Coronary artery (tissue), 2 donors: Measurements from ENCODE around the gene BRAF.
"Not testable (repeated sequence)": the region's sequence is repeated elsewhere in the genome, so short reads cannot be mapped to it uniquely, and the experiment has no call there.

Source experiments
- DNase-seq: peaks from one replicate; pipeline ENCODE4 v3.0.0-alpha.2; 2017; ENCODE audit warnings: low spot score
- H3K27ac ChIP-seq, 2 donors: fragments of 200-600 bp; sonication (generic); one replicate each; pipeline ENCODE4 v1.5.1; 2016 to 2019
- H3K4me3 ChIP-seq: fragments of 200-600 bp; sonication (generic); 2 replicates; pipeline ENCODE4 v1.5.1; 2016; ENCODE audit warnings: mild to moderate bottlenecking, moderate library complexity
- TF ChIP-seq, protein P1 (sequence below): fragments of 200-600 bp; sonication (generic); IDR thresholded peaks from one replicate; pipeline ENCODE4 v1.5.1; 2019; ENCODE audit warnings: antibody characterized with exemption

BRAF gene

GRCh38 chr7:140719721-140720120, 205.0 kb downstream of the BRAF start:
- TF ChIP-seq, protein P1, sequence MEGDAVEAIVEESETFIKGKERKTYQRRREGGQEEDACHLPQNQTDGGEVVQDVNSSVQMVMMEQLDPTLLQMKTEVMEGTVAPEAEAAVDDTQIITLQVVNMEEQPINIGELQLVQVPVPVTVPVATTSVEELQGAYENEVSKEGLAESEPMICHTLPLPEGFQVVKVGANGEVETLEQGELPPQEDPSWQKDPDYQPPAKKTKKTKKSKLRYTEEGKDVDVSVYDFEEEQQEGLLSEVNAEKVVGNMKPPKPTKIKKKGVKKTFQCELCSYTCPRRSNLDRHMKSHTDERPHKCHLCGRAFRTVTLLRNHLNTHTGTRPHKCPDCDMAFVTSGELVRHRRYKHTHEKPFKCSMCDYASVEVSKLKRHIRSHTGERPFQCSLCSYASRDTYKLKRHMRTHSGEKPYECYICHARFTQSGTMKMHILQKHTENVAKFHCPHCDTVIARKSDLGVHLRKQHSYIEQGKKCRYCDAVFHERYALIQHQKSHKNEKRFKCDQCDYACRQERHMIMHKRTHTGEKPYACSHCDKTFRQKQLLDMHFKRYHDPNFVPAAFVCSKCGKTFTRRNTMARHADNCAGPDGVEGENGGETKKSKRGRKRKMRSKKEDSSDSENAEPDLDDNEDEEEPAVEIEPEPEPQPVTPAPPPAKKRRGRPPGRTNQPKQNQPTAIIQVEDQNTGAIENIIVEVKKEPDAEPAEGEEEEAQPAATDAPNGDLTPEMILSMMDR = no peak
- no peak for DNase-seq
- H3K4me3 ChIP-seq = no peak overlapping the region
- H3K27ac ChIP-seq = no peak overlapping the region

DNA sequence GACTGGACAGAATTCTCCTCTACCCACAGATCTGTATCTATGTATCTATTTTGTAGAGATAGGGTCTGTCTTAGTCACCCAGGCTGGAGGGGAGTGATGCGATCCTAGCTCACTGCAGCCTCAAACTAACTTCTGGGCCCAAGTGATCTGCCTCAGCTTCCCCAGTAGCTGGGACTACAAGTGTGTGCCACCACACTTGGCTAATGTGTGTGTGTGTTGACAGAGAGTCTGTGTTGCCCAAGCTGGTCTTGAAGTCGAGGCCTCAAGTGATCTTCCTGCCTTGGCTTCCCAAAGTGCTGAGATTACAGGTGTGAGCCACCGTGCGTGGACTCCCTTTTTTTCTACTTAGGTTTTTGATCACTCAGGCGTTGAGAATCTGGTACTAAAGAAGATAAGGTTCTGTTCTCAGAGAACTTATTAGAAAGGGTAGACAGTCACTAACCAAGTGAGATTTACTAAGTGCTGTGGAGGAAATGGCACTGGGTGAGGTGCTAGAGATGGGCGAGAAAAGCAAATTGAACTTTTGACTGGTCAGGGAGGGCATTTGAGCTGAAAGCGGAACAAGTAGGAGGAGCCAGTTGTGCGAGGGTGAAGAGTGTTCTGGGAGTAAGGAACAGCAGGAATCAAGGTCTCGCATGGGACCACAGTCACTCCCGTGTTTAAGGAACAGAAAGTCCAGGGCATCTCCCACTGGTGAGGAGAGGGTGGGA, 210.2 kb downstream of the BRAF start:
- no peak for DNase-seq
- no peak overlapping the region for H3K4me3 ChIP-seq
- TF ChIP-seq, protein P1 = no peak
- H3K27ac ChIP-seq = no peak overlapping the region

DNA sequence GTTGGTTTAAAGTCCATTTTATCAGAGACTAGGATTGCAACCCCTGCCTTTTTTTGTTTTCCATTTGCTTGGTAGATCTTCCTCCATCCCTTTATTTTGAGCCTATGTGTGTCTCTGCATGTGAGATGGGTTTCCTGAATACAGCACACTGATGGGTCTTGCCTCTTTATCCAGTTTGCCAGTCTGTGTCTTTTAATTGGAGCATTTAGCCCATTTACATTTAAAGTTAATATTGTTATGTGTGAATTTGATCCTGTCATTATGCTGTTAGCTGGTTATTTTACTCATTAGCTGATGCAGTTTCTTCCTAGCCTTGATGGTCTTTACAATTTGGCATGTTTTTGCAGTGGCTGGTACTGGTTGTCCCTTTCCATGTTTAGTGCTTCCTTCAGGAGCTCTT, 212.3 kb downstream of the BRAF start:
- DNase-seq, H3K4me3 ChIP-seq, H3K27ac ChIP-seq: not testable (repeated sequence)

- not testable (repeated sequence) for H3K27ac ChIP-seq, DNase-seq, H3K4me3 ChIP-seq
Observed at GRCh38 chr7:140708764-140709163, 216.0 kb downstream of the BRAF start.

DNA sequence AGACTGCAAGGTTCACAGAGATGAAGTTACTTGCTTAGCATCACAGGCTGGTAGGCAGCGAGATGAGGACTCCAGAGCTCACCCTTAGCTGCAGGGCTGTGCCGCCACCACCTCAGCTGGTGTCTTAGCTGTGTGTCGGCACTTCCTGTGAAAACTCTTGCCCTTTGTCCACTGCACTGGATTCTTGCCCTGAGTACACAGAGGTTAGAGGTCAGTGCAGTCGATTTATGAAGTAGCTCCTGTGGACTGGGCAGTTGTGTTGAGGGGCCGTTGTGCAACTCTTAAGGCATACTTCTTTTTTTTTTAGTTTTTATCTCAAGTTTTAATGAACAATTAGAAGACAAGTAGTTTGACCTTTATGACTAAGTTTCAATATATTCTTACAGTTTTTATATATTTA, 217.6 kb downstream of the BRAF start:
- H3K27ac ChIP-seq = no peak overlapping the region
- no peak for DNase-seq
- no peak overlapping the region for H3K4me3 ChIP-seq
- TF ChIP-seq, protein P1 = no peak

DNA sequence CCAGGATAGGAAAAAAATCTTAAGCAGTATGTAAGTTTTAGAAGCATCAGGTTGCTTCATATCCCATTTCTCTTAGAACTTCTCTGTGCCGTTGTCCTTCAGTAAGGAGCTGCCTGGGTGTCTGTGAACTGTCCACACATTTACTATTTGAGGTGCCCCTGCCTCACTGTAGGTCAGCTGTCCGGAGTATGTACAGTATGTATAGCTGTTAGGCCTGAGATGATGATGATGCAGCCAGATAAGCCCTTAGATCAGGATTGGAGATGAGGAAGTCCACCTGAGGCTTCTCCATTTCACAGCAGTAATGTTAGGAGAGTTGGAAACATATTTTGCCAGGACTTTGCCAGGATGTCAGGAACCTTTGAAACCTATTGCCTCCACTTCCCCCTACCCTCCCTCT, 220.5 kb downstream of the BRAF start:
- no peak for DNase-seq
- Histone ChIP-seq H3K4me3 (no peak overlapping the region), H3K27ac (no peak overlapping the region)
- TF ChIP-seq, protein P1 = no peak

DNA sequence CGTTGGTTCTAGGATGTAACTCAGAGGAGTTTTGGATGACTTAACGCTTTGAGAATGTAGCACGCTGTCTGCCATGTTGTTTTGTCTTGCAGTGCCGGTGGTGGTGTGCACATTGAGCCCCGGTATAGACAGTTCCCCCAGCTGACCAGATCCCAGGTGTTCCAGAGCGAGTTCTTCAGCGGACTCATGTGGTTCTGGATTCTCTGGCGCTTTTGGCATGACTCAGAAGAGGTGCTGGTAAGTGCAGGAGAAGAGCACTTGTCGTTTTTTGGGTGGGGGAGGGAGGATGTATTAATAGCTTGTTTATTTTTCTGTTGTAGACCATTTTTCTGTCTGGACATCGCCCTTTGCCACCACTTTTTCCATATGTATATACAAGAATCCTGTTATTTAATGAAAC, 222.0 kb downstream of the BRAF start:
- TF ChIP-seq, protein P1 = no peak
- Histone ChIP-seq H3K27ac (no peak overlapping the region), H3K4me3 (no peak overlapping the region)
- DNase-seq = no peak

- no peak for DNase-seq
- TF ChIP-seq, protein P1 = no peak
Observed at GRCh38 chr7:140698477-140698876, 226.3 kb downstream of the BRAF start.

More at GRCh38 chr7:140698477-140698876, 226.3 kb downstream of the BRAF start:
- Histone ChIP-seq H3K4me3 (peak overlapping the region; percentile 83), H3K27ac (no peak overlapping the region)
